ENCODE measurements around the gene MTIF2. TPM values are rescaled to one million over a fixed set of nuclear protein-coding genes. Genes with fewer than 3 reads are reported as not detected.
"Not testable (repeated sequence)": the region's sequence is repeated elsewhere in the genome, so short reads cannot be mapped to it uniquely, and the experiment has no call there.

Gene MTIF2
- total RNA-seq, 1 experiment from 2014 or later = 34.3 TPM

GRCh38 chr2:55204950-55205349 is 64.1 kb downstream of the MTIF2 start:
- H3K4me3 Mint-ChIP-seq (ENCODE audit: low read depth, unreplicated experiment) = no peak overlapping the region
- H3K36me3 Mint-ChIP-seq (ENCODE audit: insufficient read depth, unreplicated experiment) = no peaks in the 10 kb centered on the region
- intact Hi-C loops (cut with micrococcal nuclease; ENCODE audit: unreplicated experiment) = no loop called here
- no peak for DNase-seq
- no peaks in the 10 kb centered on the region for H3K27me3 Mint-ChIP-seq (ENCODE audit: unreplicated experiment)
- TF ChIP-seq CTCF (IDR thresholded peaks at IDR 0.05; ENCODE audit: unreplicated experiment) = no peak
- CTCF ChIA-PET = no interaction called here
- no TSS peak for BruUV-seq (replicated peaks)
- H3K9me3 Mint-ChIP-seq (ENCODE audit: low read depth, unreplicated experiment) = peaks cover 2% of the 10 kb centered on the region
- H3K4me1 Mint-ChIP-seq (ENCODE audit: low read depth, unreplicated experiment) = no peaks in the 10 kb centered on the region
- H3K27ac Mint-ChIP-seq (ENCODE audit: unreplicated experiment) = no peak overlapping the region

GRCh38 chr2:55204536-55204935 is 64.5 kb downstream of the MTIF2 start:
- BruUV-seq (replicated peaks) = no TSS peak
- H3K36me3 Mint-ChIP-seq (ENCODE audit: insufficient read depth, unreplicated experiment) = no peaks in the 10 kb centered on the region
- CTCF ChIA-PET = no interaction called here
- no peak for DNase-seq
- H3K4me1 Mint-ChIP-seq (ENCODE audit: low read depth, unreplicated experiment) = no peaks in the 10 kb centered on the region
- no peak overlapping the region for H3K4me3 Mint-ChIP-seq (ENCODE audit: low read depth, unreplicated experiment)
- peaks cover 3% of the 10 kb centered on the region for H3K9me3 Mint-ChIP-seq (ENCODE audit: low read depth, unreplicated experiment)
- intact Hi-C loops (cut with micrococcal nuclease; ENCODE audit: unreplicated experiment) = no loop called here
- no peak for TF ChIP-seq CTCF (IDR thresholded peaks at IDR 0.05; ENCODE audit: unreplicated experiment)
- H3K27me3 Mint-ChIP-seq (ENCODE audit: unreplicated experiment) = no peaks in the 10 kb centered on the region
- H3K27ac Mint-ChIP-seq (ENCODE audit: unreplicated experiment) = no peak overlapping the region

- BruUV-seq (replicated peaks) = no TSS peak
- intact Hi-C loops (cut with micrococcal nuclease; ENCODE audit: unreplicated experiment) = no loop called here
- Mint-ChIP-seq H3K36me3 (ENCODE audit: insufficient read depth, unreplicated experiment) (no peaks in the 10 kb centered on the region), H3K27me3 (ENCODE audit: unreplicated experiment) (no peaks in the 10 kb centered on the region), H3K9me3 (ENCODE audit: low read depth, unreplicated experiment) (peaks cover 5% of the 10 kb centered on the region), H3K4me3 (ENCODE audit: low read depth, unreplicated experiment) (no peak overlapping the region), H3K4me1 (ENCODE audit: low read depth, unreplicated experiment) (no peaks in the 10 kb centered on the region), H3K27ac (ENCODE audit: unreplicated experiment) (no peak overlapping the region)
- no peak for TF ChIP-seq CTCF (IDR thresholded peaks at IDR 0.05; ENCODE audit: unreplicated experiment)
- DNase-seq = no peak
- CTCF ChIA-PET = no interaction called here
Measured at GRCh38 chr2:55200416-55200815, 68.6 kb downstream of the MTIF2 start.

GRCh38 chr2:55196526-55196925 is 72.5 kb downstream of the MTIF2 start:
- TF ChIP-seq CTCF (IDR thresholded peaks at IDR 0.05; ENCODE audit: unreplicated experiment) = no peak
- H3K27ac Mint-ChIP-seq (ENCODE audit: unreplicated experiment) = no peak overlapping the region

GRCh38 chr2:55191888-55192287 is 77.1 kb downstream of the MTIF2 start:
- H3K9me3 Mint-ChIP-seq (ENCODE audit: low read depth, unreplicated experiment); CTCF ChIA-PET; intact Hi-C loops (cut with micrococcal nuclease; ENCODE audit: unreplicated experiment); H3K4me3 Mint-ChIP-seq (ENCODE audit: low read depth, unreplicated experiment); DNase-seq; H3K27ac Mint-ChIP-seq (ENCODE audit: unreplicated experiment); H3K4me1 Mint-ChIP-seq (ENCODE audit: low read depth, unreplicated experiment); H3K27me3 Mint-ChIP-seq (ENCODE audit: unreplicated experiment); BruUV-seq (replicated peaks); H3K36me3 Mint-ChIP-seq (ENCODE audit: insufficient read depth, unreplicated experiment): not testable (repeated sequence)

More at GRCh38 chr2:55196526-55196925, 72.5 kb downstream of the MTIF2 start:
- no TSS peak for BruUV-seq (replicated peaks)
- no peaks in the 10 kb centered on the region for H3K4me1 Mint-ChIP-seq (ENCODE audit: low read depth, unreplicated experiment)
- H3K4me3 Mint-ChIP-seq (ENCODE audit: low read depth, unreplicated experiment) = no peak overlapping the region
- H3K9me3 Mint-ChIP-seq (ENCODE audit: low read depth, unreplicated experiment) = peaks cover 5% of the 10 kb centered on the region
- H3K27me3 Mint-ChIP-seq (ENCODE audit: unreplicated experiment) = no peaks in the 10 kb centered on the region
- H3K36me3 Mint-ChIP-seq (ENCODE audit: insufficient read depth, unreplicated experiment) = no peaks in the 10 kb centered on the region
- CTCF ChIA-PET = no interaction called here
- intact Hi-C loops (cut with micrococcal nuclease; ENCODE audit: unreplicated experiment) = no loop called here
- DNase-seq = no peak

- H3K9me3 Mint-ChIP-seq (ENCODE audit: low read depth, unreplicated experiment); BruUV-seq (replicated peaks); DNase-seq; CTCF ChIA-PET; H3K4me3 Mint-ChIP-seq (ENCODE audit: low read depth, unreplicated experiment); H3K36me3 Mint-ChIP-seq (ENCODE audit: insufficient read depth, unreplicated experiment); intact Hi-C loops (cut with micrococcal nuclease; ENCODE audit: unreplicated experiment); H3K27me3 Mint-ChIP-seq (ENCODE audit: unreplicated experiment); H3K4me1 Mint-ChIP-seq (ENCODE audit: low read depth, unreplicated experiment); H3K27ac Mint-ChIP-seq (ENCODE audit: unreplicated experiment): not testable (repeated sequence)
Measured at GRCh38 chr2:55186837-55187236, 82.2 kb downstream of the MTIF2 start.

All from Calu3 (cell line).